Tibial artery (tissue), 4 donors: ENCODE measurements around the gene OR5AK2.

Experiments
- DNase-seq, 2 donors: peaks; one replicate each; pipeline ENCODE4 v3.0.0-alpha.2; 2019
- H3K27ac ChIP-seq, 2 donors: fragments of 200-600 bp; sonication (generic) in 1 of 2; 1 replicate in 1 of 2; 2 replicates in 1 of 2; pipeline ENCODE4 v1.5.1; 2018 to 2019; ENCODE audit warnings: mild to moderate bottlenecking in 1 of 2
- H3K27me3 ChIP-seq, 2 donors: fragments of 200-600 bp; sonication (generic) in 1 of 2; one replicate each; pipeline versions ENCODE4 v1.5.1 to v1.6.0; 2016 to 2019
- H3K36me3 ChIP-seq, 3 donors: fragments of 200-600 bp; sonication (generic) in 2 of 3; one replicate each; pipeline ENCODE4 v1.5.1; 2016 to 2019; ENCODE audit warnings: mild to moderate bottlenecking in 2 of 3
- H3K4me1 ChIP-seq, 4 donors: fragments of 200-600 bp; sonication (generic) in 2 of 4; 1 replicate in 3 of 4; 2 replicates in 1 of 4; pipeline ENCODE4 v1.5.1; 2016 to 2019
- H3K4me3 ChIP-seq, 2 donors: fragments of 200-600 bp; sonication (generic) in 1 of 2; 1 replicate in 1 of 2; 2 replicates in 1 of 2; pipeline ENCODE4 v1.5.1; 2018 to 2019; ENCODE audit warnings: mild to moderate bottlenecking in 2 of 2
- H3K9me3 ChIP-seq, 3 donors: fragments of 200-600 bp; sonication (generic) in 1 of 3; one replicate each; pipeline ENCODE4 v1.5.1; 2016 to 2019
- intact Hi-C: fragments of 100-400 bp; cut with DNase I; formaldehyde crosslinking; loops from one replicate; pipeline ENCODE4 v1.15.0; 2023; ENCODE audit warnings: low total_unique reads
- TF ChIP-seq, protein P1 (sequence below), 2 experiments: fragments of 200-600 bp in 1 of 2; fragments of 450-650 bp in 1 of 2; IDR thresholded peaks; one replicate each; pipeline ENCODE4 v1.5.1; 2017 to 2019; ENCODE audit warnings: antibody characterized with exemption in 2 of 2, mild to moderate bottlenecking in 1 of 2, moderate library complexity in 1 of 2

Gene OR5AK2

DNA sequence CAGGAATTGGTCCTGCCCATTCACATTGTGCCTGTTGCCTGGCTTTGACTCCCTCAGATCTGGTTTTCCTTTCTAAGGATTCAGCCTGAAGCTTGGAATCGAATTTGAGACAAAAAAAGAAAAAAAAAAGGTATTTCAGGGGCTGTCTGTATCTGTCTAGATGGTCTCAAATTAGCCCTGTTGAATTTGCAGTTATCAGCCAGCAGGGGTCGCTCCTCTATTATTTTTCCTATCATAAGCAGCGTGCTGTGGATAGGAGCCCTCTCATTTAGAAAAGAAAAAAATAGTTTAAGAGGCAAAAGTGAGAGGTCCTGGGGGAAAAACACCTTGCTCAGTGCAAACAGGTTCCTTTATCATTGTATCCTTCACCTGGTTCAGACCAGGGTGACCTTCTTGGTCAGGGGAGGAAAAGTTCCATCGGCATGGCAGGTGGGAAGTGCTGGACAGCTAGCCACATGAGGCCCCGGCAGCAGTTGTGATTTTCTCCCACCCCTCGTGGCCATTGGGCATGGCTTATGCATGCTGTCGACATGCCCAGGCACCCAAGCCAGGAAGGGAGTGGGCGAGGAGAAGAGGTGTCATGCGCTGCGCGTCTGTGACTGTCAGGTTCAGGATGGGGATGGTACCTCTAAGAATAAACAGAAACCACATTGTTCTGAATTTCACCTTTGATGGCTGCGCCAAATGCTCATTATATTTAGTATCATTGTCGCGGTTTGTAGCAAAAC is 13.1 kb downstream of the OR5AK2 start:
- H3K27me3 ChIP-seq, result no peaks in the 10 kb centered on the region
- no peak for DNase-seq
- no peak overlapping the region for H3K4me3 ChIP-seq
- H3K27ac ChIP-seq, result no peak overlapping the region
- peaks cover 3 to 8% (median 5%) of the 10 kb centered on the region in 3 donors for H3K9me3 ChIP-seq
- no peaks in the 10 kb centered on the region for H3K36me3 ChIP-seq
- intact Hi-C loops, result no loop called here
- TF ChIP-seq, protein P1, sequence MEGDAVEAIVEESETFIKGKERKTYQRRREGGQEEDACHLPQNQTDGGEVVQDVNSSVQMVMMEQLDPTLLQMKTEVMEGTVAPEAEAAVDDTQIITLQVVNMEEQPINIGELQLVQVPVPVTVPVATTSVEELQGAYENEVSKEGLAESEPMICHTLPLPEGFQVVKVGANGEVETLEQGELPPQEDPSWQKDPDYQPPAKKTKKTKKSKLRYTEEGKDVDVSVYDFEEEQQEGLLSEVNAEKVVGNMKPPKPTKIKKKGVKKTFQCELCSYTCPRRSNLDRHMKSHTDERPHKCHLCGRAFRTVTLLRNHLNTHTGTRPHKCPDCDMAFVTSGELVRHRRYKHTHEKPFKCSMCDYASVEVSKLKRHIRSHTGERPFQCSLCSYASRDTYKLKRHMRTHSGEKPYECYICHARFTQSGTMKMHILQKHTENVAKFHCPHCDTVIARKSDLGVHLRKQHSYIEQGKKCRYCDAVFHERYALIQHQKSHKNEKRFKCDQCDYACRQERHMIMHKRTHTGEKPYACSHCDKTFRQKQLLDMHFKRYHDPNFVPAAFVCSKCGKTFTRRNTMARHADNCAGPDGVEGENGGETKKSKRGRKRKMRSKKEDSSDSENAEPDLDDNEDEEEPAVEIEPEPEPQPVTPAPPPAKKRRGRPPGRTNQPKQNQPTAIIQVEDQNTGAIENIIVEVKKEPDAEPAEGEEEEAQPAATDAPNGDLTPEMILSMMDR (IDR thresholded peaks at IDR 0.05), result no peak
- H3K4me1 ChIP-seq, result no peaks in the 10 kb centered on the region

DNA sequence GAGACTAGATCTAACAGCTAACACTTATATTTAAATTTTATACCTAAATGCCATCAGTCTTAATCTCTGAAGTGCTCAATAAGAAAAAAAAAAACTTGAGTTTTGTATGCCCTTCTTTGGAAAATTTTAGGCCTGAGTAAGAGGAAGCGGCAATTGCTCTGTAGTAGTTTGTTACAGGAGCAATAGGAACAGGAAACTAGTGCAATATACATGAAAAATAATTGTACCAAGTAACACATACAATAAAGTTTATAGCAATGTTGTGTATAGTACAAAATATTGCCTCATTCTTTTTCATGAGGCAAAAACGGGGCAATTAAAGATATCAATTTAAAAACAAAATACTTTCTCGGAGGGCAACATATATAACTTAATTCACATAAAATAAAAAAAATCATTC is 19.7 kb downstream of the OR5AK2 start:
- Histone ChIP-seq H3K9me3 (no peaks in the 10 kb centered on the region), H3K4me3 (no peak overlapping the region), H3K4me1 (no peaks in the 10 kb centered on the region), H3K27me3 (no peaks in the 10 kb centered on the region), H3K36me3 (no peaks in the 10 kb centered on the region), H3K27ac (no peak overlapping the region)
- DNase-seq, result no peak
- intact Hi-C loops, result no loop called here
- TF ChIP-seq, protein P1 (IDR thresholded peaks at IDR 0.05), result no peak

GRCh38 chr11:57015679-57016078 is 27.0 kb downstream of the OR5AK2 start:
- no peaks in the 10 kb centered on the region for H3K9me3 ChIP-seq
- TF ChIP-seq, protein P1 (IDR thresholded peaks at IDR 0.05), result no peak
- no peak for DNase-seq
- no peak overlapping the region for H3K4me3 ChIP-seq
- no peaks in the 10 kb centered on the region for H3K27me3 ChIP-seq
- intact Hi-C loops, result no loop called here
- no peaks in the 10 kb centered on the region for H3K36me3 ChIP-seq
- no peaks in the 10 kb centered on the region for H3K4me1 ChIP-seq
- no peak overlapping the region for H3K27ac ChIP-seq

GRCh38 chr11:57031556-57031955 is 42.8 kb downstream of the OR5AK2 start:
- Histone ChIP-seq H3K4me3 (no peak overlapping the region), H3K4me1 (no peaks in the 10 kb centered on the region), H3K27me3 (no peaks in the 10 kb centered on the region), H3K27ac (no peak overlapping the region), H3K9me3 (no peaks in the 10 kb centered on the region), H3K36me3 (no peaks in the 10 kb centered on the region)
- intact Hi-C loops, result no loop called here
- TF ChIP-seq, protein P1 (IDR thresholded peaks at IDR 0.05), result no peak
- DNase-seq, result no peak
